HTERT RPE-1 (cell line): ENCODE measurements around the gene NADSYN1.

Source experiments
- in situ Hi-C: fragments of 300-500 bp; cut with MboI; formaldehyde crosslinking; loops from 4 replicates; pipeline ENCODE4 v1.14.3; 2020; ENCODE audit warnings: low sequenced_read_pairs

The NADSYN1 gene

GRCh38 chr11:71542879-71543777 is 90.1 kb downstream of the NADSYN1 start:
- in situ Hi-C loops: no loop called here

GRCh38 chr11:71543866-71544265 is 90.9 kb downstream of the NADSYN1 start:
- in situ Hi-C loops: no loop called here

GRCh38 chr11:71544525-71545214 is 91.7 kb downstream of the NADSYN1 start:
- in situ Hi-C loops: no loop called here

- in situ Hi-C loops: no loop called here
Observed at GRCh38 chr11:71545405-71545966, 92.5 kb downstream of the NADSYN1 start.

GRCh38 chr11:71548120-71548519 is 95.1 kb downstream of the NADSYN1 start, which contains the start of gene KRTAP5-9:
Gene KRTAP5-9, plus strand, starts transcription at chr11:71548420. Its CDS starts 238 bp downstream, at chr11:71548658.
- in situ Hi-C loops: no loop called here

GRCh38 chr11:71548716-71549151 is 95.7 kb downstream of the NADSYN1 start:
- in situ Hi-C loops: no loop called here
